ENCODE measurements around the gene EHMT1.

GRCh38 chr9:137666513-137666822, 47.7 kb downstream of the EHMT1 start:
- TF ChIP-seq FOSL1 (IDR thresholded peaks at IDR 0.05; ENCODE audit: insufficient read depth, low read depth, low read length), result no peak
- TF ChIP-seq, protein P1, sequence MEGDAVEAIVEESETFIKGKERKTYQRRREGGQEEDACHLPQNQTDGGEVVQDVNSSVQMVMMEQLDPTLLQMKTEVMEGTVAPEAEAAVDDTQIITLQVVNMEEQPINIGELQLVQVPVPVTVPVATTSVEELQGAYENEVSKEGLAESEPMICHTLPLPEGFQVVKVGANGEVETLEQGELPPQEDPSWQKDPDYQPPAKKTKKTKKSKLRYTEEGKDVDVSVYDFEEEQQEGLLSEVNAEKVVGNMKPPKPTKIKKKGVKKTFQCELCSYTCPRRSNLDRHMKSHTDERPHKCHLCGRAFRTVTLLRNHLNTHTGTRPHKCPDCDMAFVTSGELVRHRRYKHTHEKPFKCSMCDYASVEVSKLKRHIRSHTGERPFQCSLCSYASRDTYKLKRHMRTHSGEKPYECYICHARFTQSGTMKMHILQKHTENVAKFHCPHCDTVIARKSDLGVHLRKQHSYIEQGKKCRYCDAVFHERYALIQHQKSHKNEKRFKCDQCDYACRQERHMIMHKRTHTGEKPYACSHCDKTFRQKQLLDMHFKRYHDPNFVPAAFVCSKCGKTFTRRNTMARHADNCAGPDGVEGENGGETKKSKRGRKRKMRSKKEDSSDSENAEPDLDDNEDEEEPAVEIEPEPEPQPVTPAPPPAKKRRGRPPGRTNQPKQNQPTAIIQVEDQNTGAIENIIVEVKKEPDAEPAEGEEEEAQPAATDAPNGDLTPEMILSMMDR (IDR thresholded peaks at IDR 0.05; ENCODE audit: control extremely low read depth in 1 of 3, insufficient read depth in 1 of 3, low read depth in 1 of 3, low read length in 3 of 3), result no peak
- TF ChIP-seq, protein P2, sequence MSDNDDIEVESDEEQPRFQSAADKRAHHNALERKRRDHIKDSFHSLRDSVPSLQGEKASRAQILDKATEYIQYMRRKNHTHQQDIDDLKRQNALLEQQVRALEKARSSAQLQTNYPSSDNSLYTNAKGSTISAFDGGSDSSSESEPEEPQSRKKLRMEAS (IDR thresholded peaks at IDR 0.05), result no peak
- TF ChIP-seq SP2 (IDR thresholded peaks at IDR 0.05; ENCODE audit: low read length), result no peak
- no peak for TF ChIP-seq NRF1 (IDR thresholded peaks at IDR 0.05; ENCODE audit: low read depth, low read length)
- TF ChIP-seq POLR2A (IDR thresholded peaks at IDR 0.05; ENCODE audit: control extremely low read depth in 1 of 2, low read depth in 2 of 2, low read length in 2 of 2), result no peak
- no peak for TF ChIP-seq EGR1 (IDR thresholded peaks at IDR 0.05; ENCODE audit: borderline replicate concordance, low read depth, low read length)
- TF ChIP-seq YY1 (IDR thresholded peaks at IDR 0.05; ENCODE audit: low read depth, low read length), result no peak
- TF ChIP-seq TAF1 (IDR thresholded peaks at IDR 0.05; ENCODE audit: low read depth, low read length), result no peak
- TF ChIP-seq ATF3 (IDR thresholded peaks at IDR 0.05; ENCODE audit: insufficient read depth, low read depth, low read length), result no peak
- no peak for TF ChIP-seq POLR2AphosphoS5 (IDR thresholded peaks at IDR 0.05; ENCODE audit: low read depth, low read length)
- TF ChIP-seq SIRT6 (IDR thresholded peaks at IDR 0.05; ENCODE audit: low read length), result no peak

All from H1 (cell line).